HG03066 (cell line): ENCODE results near the gene DEFB118.
"Not testable (repeated sequence)": the region's sequence is repeated elsewhere in the genome, so short reads cannot be mapped to it uniquely, and the experiment has no call there.

Experiments
- ATAC-seq: cut with Tn5 transposase; IDR thresholded peaks from one replicate; pipeline ENCODE4 v1.9.1; 2021; ENCODE audit warnings: low read depth; ENCODE audit not compliant: unreplicated experiment

DEFB118 gene

GRCh38 chr20:31368301-31368700 lies at the start of gene DEFB118:
TSS of gene DEFB118 (plus strand) at chr20:31368601. CDS start at chr20:31368651, 50 bp downstream.
- ATAC-seq = no peak

GRCh38 chr20:31322504-31322903 lies 45.9 kb upstream of the DEFB118 start:
- no peak for ATAC-seq

GRCh38 chr20:31330893-31331292 lies 37.5 kb upstream of the DEFB118 start:
- no peak for ATAC-seq

- ATAC-seq = no peak
Measured at GRCh38 chr20:31341470-31341869, 26.9 kb upstream of the DEFB118 start.

GRCh38 chr20:31355981-31356380 lies 12.4 kb upstream of the DEFB118 start:
- ATAC-seq = no peak

- ATAC-seq = no peak
Measured at GRCh38 chr20:31363295-31363694, 5.1 kb upstream of the DEFB118 start.

GRCh38 chr20:31364272-31364671 lies 4.1 kb upstream of the DEFB118 start:
- not testable (repeated sequence) for ATAC-seq

- ATAC-seq = no peak
Measured at GRCh38 chr20:31374346-31374745, 5.9 kb downstream of the DEFB118 start.

GRCh38 chr20:31390490-31390889 lies 22.1 kb downstream of the DEFB118 start, which contains the start of gene DEFB119:
TSS of gene DEFB119 (minus strand) at chr20:31390590. CDS start at chr20:31390483, 107 bp downstream.
- ATAC-seq = no peak

GRCh38 chr20:31392836-31393235 lies 24.4 kb downstream of the DEFB118 start:
- ATAC-seq = no peak

- no peak for ATAC-seq
Measured at GRCh38 chr20:31394900-31395299, 26.5 kb downstream of the DEFB118 start.

GRCh38 chr20:31403886-31404285 lies 35.5 kb downstream of the DEFB118 start:
- ATAC-seq = no peak

- no peak for ATAC-seq
Measured at GRCh38 chr20:31406115-31406514, 37.7 kb downstream of the DEFB118 start, which contains the start of gene DEFB121. TSS of gene DEFB121 (minus strand) at chr20:31406215. CDS start at chr20:31406152, 63 bp downstream.

GRCh38 chr20:31410011-31410410 lies 41.6 kb downstream of the DEFB118 start:
- ATAC-seq = no peak

- no peak for ATAC-seq
Measured at GRCh38 chr20:31414381-31414780, 46.0 kb downstream of the DEFB118 start.

- no peak for ATAC-seq
Measured at GRCh38 chr20:31415653-31416052, 47.3 kb downstream of the DEFB118 start.

- ATAC-seq = no peak
Measured at GRCh38 chr20:31418307-31418706, 49.9 kb downstream of the DEFB118 start.
